PC-9 (cell line): ENCODE measurements around the gene CRTC1.

Source experiments
- CTCF ChIP-seq: fragments of 200-600 bp; sonication (generic); conservative IDR thresholded peaks from 2 replicates; pipeline ENCODE4 v1.6.1; 2017; ENCODE audit warnings: mixed run types, antibody characterized with exemption, mild to moderate bottlenecking, moderate library complexity
- EZH2 ChIP-seq: fragments of 200-600 bp; sonication (generic); IDR thresholded peaks from 2 replicates; pipeline ENCODE4 v1.8.0; 2017; ENCODE audit warnings: antibody characterized with exemption, low read depth

- TF ChIP-seq CTCF, result no peak
- TF ChIP-seq EZH2, result no peak
These were observed 16.7 kb upstream of the CRTC1 start for GRCh38 chr19:18666784-18667183.
